ENCODE results near the gene ST7L. TPM values are rescaled to one million over a fixed set of nuclear protein-coding genes. Genes with fewer than 3 reads are reported as not detected.

Gene ST7L
- total and polyA plus RNA-seq, 9 of the 15 experiments (the other 6 are each of a cell fraction or from before 2014, with no cell fraction given), result 9.0 to 32.5 (median 26.6) TPM

DNA sequence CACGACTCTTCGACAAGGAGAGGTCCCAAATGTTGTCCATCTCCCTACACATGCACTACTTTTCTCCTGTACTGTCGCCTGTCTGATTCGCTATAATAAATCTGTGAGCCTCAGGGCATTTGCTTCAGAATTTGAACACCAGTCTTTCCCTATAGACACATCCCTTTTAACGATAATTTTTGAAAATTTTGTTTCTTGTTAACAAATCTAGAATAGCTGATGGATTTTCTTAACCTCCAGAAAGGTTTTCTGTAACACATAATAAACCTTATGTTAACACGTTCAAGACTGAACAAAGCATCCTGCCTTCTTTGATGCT lies 1.4 kb upstream of the ST7L start (continued):
- no peak for TF ChIP-seq NR2C2 (CRISPR knock-in tag; IDR thresholded peaks at IDR 0.05)
- TF ChIP-seq NR2C2 (tag; IDR thresholded peaks at IDR 0.05), result 0 out of 2 replicates have a peak, but pooled peaks have one; percentile 34
- TF ChIP-seq DIDO1 (tag; IDR thresholded peaks at IDR 0.05; ENCODE audit: low read depth), result no peak
- no peak for TF ChIP-seq NFIX (CRISPR knock-in tag; IDR thresholded peaks at IDR 0.05; ENCODE audit: low read depth)
- TF ChIP-seq NFE2L1 (tag; IDR thresholded peaks at IDR 0.05; ENCODE audit: borderline replicate concordance, low read depth), result no peak
- TF ChIP-seq, protein P1, sequence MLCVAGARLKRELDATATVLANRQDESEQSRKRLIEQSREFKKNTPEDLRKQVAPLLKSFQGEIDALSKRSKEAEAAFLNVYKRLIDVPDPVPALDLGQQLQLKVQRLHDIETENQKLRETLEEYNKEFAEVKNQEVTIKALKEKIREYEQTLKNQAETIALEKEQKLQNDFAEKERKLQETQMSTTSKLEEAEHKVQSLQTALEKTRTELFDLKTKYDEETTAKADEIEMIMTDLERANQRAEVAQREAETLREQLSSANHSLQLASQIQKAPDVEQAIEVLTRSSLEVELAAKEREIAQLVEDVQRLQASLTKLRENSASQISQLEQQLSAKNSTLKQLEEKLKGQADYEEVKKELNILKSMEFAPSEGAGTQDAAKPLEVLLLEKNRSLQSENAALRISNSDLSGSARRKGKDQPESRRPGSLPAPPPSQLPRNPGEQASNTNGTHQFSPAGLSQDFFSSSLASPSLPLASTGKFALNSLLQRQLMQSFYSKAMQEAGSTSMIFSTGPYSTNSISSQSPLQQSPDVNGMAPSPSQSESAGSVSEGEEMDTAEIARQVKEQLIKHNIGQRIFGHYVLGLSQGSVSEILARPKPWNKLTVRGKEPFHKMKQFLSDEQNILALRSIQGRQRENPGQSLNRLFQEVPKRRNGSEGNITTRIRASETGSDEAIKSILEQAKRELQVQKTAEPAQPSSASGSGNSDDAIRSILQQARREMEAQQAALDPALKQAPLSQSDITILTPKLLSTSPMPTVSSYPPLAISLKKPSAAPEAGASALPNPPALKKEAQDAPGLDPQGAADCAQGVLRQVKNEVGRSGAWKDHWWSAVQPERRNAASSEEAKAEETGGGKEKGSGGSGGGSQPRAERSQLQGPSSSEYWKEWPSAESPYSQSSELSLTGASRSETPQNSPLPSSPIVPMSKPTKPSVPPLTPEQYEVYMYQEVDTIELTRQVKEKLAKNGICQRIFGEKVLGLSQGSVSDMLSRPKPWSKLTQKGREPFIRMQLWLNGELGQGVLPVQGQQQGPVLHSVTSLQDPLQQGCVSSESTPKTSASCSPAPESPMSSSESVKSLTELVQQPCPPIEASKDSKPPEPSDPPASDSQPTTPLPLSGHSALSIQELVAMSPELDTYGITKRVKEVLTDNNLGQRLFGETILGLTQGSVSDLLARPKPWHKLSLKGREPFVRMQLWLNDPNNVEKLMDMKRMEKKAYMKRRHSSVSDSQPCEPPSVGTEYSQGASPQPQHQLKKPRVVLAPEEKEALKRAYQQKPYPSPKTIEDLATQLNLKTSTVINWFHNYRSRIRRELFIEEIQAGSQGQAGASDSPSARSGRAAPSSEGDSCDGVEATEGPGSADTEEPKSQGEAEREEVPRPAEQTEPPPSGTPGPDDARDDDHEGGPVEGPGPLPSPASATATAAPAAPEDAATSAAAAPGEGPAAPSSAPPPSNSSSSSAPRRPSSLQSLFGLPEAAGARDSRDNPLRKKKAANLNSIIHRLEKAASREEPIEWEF (CRISPR knock-in tag; IDR thresholded peaks at IDR 0.05), result no peak
- TF ChIP-seq ZKSCAN1 (IDR thresholded peaks at IDR 0.05; ENCODE audit: low read depth, low read length), result no peak
- TF ChIP-seq, protein P2, sequence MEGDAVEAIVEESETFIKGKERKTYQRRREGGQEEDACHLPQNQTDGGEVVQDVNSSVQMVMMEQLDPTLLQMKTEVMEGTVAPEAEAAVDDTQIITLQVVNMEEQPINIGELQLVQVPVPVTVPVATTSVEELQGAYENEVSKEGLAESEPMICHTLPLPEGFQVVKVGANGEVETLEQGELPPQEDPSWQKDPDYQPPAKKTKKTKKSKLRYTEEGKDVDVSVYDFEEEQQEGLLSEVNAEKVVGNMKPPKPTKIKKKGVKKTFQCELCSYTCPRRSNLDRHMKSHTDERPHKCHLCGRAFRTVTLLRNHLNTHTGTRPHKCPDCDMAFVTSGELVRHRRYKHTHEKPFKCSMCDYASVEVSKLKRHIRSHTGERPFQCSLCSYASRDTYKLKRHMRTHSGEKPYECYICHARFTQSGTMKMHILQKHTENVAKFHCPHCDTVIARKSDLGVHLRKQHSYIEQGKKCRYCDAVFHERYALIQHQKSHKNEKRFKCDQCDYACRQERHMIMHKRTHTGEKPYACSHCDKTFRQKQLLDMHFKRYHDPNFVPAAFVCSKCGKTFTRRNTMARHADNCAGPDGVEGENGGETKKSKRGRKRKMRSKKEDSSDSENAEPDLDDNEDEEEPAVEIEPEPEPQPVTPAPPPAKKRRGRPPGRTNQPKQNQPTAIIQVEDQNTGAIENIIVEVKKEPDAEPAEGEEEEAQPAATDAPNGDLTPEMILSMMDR (IDR thresholded peaks at IDR 0.05 in 2 of 3, conservative IDR thresholded peaks at IDR 0.05 in 1 of 3; ENCODE audit: insufficient read depth in 2 of 3, low read depth in 1 of 3, low read length in 3 of 3), result no peak
- 0 out of 2 replicates have a peak, but pooled peaks have one; percentile 36 for TF ChIP-seq FOXP1 (CRISPR knock-in tag; IDR thresholded peaks at IDR 0.05)
- 0 out of 4 replicates have a peak, but pooled peaks of 1 of the 2 experiments have one; percentile 1 for TF ChIP-seq HDAC1 (IDR thresholded peaks at IDR 0.05)
- TF ChIP-seq CBX2 (IDR thresholded peaks at IDR 0.05; ENCODE audit: insufficient read depth, low read length, poor library complexity, severe bottlenecking), result no peak
- TF ChIP-seq, protein P3, sequence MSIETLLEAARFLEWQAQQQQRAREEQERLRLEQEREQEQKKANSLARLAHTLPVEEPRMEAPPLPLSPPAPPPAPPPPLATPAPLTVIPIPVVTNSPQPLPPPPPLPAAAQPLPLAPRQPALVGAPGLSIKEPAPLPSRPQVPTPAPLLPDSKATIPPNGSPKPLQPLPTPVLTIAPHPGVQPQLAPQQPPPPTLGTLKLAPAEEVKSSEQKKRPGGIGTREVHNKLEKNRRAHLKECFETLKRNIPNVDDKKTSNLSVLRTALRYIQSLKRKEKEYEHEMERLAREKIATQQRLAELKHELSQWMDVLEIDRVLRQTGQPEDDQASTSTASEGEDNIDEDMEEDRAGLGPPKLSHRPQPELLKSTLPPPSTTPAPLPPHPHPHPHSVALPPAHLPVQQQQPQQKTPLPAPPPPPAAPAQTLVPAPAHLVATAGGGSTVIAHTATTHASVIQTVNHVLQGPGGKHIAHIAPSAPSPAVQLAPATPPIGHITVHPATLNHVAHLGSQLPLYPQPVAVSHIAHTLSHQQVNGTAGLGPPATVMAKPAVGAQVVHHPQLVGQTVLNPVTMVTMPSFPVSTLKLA (conservative IDR thresholded peaks at IDR 0.05), result no peak; a peak in 1 of 4 replicates
- no peak for TF ChIP-seq ZFPM2 (CRISPR knock-in tag; IDR thresholded peaks at IDR 0.05)
- peak; percentile 27; the same call in 1 of the 2 replicates for TF ChIP-seq CEBPB (tag; IDR thresholded peaks at IDR 0.05)
- TF ChIP-seq SMAD1 (IDR thresholded peaks at IDR 0.05; ENCODE audit: low read depth, low read length, partially characterized antibody), result no peak
- no peak for TF ChIP-seq CEBPG (CRISPR knock-in tag; IDR thresholded peaks at IDR 0.05)
- peak in 1 of 2 experiments; percentile 26; a peak in 1 of 4 replicates for TF ChIP-seq CEBPG (tag; conservative IDR thresholded peaks at IDR 0.05 in 1 of 2, IDR thresholded peaks at IDR 0.05 in 1 of 2)
- TF ChIP-seq TAL1 (IDR thresholded peaks at IDR 0.05), result no peak
- TF ChIP-seq BDP1 (IDR thresholded peaks at IDR 0.05; ENCODE audit: insufficient read depth, insufficient read length), result no peak

Data from K562 (cell line).